ENCODE data around the gene TOPAZ1.

DNA sequence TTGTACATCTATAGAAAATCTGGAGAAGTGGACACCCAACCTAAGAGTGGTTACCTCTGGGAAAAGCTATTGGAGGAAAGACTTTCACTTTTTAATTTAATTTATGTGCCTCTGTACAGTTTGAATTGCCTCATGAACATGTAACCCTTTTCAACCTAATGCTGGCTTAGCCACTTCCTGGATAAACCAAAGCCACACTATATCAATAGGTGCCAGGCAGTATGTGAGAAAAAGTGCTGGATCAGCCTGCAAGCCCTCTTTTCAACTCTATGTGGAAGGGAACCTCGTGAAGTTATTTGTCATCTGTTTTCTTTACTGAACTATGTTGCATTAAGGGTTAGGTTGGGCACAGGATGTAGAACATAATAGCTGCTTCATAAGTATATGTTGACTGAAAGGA lies 9.3 kb upstream of the TOPAZ1 start:
- TF ChIP-seq, protein P1, sequence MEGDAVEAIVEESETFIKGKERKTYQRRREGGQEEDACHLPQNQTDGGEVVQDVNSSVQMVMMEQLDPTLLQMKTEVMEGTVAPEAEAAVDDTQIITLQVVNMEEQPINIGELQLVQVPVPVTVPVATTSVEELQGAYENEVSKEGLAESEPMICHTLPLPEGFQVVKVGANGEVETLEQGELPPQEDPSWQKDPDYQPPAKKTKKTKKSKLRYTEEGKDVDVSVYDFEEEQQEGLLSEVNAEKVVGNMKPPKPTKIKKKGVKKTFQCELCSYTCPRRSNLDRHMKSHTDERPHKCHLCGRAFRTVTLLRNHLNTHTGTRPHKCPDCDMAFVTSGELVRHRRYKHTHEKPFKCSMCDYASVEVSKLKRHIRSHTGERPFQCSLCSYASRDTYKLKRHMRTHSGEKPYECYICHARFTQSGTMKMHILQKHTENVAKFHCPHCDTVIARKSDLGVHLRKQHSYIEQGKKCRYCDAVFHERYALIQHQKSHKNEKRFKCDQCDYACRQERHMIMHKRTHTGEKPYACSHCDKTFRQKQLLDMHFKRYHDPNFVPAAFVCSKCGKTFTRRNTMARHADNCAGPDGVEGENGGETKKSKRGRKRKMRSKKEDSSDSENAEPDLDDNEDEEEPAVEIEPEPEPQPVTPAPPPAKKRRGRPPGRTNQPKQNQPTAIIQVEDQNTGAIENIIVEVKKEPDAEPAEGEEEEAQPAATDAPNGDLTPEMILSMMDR (conservative IDR thresholded peaks at IDR 0.05; ENCODE audit: low read depth, low read length), result no peak
- TF ChIP-seq EZH2 (IDR thresholded peaks at IDR 0.05; ENCODE audit: low read length, unreplicated experiment) (no peak), EZH2phosphoT487 (IDR thresholded peaks at IDR 0.05; ENCODE audit: borderline replicate concordance, low read length) (no peak)
